Measurements from ENCODE around the gene PTGS1. TPM values are rescaled to one million over a fixed set of nuclear protein-coding genes. Genes with fewer than 3 reads are reported as not detected.

PTGS1 gene
- total and polyA plus RNA-seq, 4 donors = 2.9 to 12.8 (median 5.0) TPM

DNA sequence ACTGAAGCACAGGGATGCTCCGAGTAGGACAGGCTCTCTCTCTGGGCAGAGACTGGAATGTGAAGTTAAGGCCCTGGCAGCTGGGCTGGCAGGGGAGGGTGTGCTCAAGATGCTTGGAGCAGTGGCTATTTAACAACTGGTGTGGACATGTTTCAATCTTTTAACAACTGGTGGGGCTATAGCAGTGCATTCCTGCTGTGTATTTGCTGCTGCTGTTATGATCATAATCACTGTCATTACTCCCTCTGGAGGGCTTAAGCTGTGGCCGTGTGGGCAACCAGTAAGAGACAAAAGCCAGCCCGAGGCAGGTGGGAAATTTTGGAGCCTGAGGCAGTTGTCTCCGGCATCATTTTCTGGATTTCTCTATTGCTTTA lies 33.3 kb upstream of the PTGS1 start:
- TF ChIP-seq, protein P1, sequence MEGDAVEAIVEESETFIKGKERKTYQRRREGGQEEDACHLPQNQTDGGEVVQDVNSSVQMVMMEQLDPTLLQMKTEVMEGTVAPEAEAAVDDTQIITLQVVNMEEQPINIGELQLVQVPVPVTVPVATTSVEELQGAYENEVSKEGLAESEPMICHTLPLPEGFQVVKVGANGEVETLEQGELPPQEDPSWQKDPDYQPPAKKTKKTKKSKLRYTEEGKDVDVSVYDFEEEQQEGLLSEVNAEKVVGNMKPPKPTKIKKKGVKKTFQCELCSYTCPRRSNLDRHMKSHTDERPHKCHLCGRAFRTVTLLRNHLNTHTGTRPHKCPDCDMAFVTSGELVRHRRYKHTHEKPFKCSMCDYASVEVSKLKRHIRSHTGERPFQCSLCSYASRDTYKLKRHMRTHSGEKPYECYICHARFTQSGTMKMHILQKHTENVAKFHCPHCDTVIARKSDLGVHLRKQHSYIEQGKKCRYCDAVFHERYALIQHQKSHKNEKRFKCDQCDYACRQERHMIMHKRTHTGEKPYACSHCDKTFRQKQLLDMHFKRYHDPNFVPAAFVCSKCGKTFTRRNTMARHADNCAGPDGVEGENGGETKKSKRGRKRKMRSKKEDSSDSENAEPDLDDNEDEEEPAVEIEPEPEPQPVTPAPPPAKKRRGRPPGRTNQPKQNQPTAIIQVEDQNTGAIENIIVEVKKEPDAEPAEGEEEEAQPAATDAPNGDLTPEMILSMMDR (IDR thresholded peaks at IDR 0.05; ENCODE audit: control extremely low read depth, extremely low read depth) = no peak
- Histone ChIP-seq H3K4me1 (ENCODE audit: control insufficient read depth in 5 of 5, insufficient read depth in 5 of 5, low read length in 5 of 5) (peaks cover 0 to 11% (median 0%) of the 10 kb centered on the region in 5 donors), H3K27ac (ENCODE audit: low read depth in 1 of 2, low read length in 1 of 2) (no peak overlapping the region), H3K9me3 (ENCODE audit: control insufficient read depth in 4 of 4, insufficient read depth in 3 of 4, low read length in 3 of 4) (no peaks in the 10 kb centered on the region), H3K4me3 (no peak overlapping the region), H3K27me3 (ENCODE audit: control insufficient read depth in 3 of 3, insufficient read depth in 3 of 3, low read length in 2 of 3) (peaks cover 0 to 7% (median 6%) of the 10 kb centered on the region in 3 donors), H3K36me3 (ENCODE audit: control insufficient read depth in 4 of 4, insufficient read depth in 4 of 4, low read length in 4 of 4) (no peaks in the 10 kb centered on the region), H3K9ac (ENCODE audit: insufficient read depth in 1 of 2, low read length in 2 of 2) (no peak overlapping the region)
- ATAC-seq (ENCODE audit: insufficient read depth, low FRiP score) (no peak), DNase-seq (no peak)
- 71 to 90% methylated on average over 4 of the region's 4 CpGs for WGBS, 2 donors

DNA sequence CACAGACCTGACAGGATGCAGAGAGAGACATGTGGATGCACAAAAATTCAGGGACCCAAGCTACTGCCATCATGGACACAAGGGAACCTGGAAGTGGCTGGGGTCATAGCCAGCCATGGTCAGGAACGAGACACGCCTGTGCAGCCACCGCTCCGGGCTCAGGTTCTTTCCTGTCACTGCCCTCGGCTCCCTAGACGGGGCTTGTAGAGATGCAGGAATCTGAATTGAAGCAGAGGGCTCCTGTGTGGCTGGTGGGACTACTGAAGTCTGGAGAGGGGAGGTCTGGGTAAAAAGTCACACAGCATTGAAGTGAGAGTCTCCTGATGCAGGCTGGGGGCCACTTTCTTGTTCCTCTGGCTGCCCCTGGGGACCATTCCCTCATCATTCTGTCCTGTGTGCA lies 32.3 kb upstream of the PTGS1 start:
- H3K9me3 ChIP-seq (ENCODE audit: control insufficient read depth in 4 of 4, insufficient read depth in 3 of 4, low read length in 3 of 4) = no peaks in the 10 kb centered on the region
- no peak overlapping the region for H3K4me3 ChIP-seq
- H3K4me1 ChIP-seq (ENCODE audit: control insufficient read depth in 5 of 5, insufficient read depth in 5 of 5, low read length in 5 of 5) = peaks cover 0 to 11% (median 0%) of the 10 kb centered on the region in 5 donors
- no peak for ATAC-seq (ENCODE audit: insufficient read depth, low FRiP score)
- no peaks in the 10 kb centered on the region for H3K36me3 ChIP-seq (ENCODE audit: control insufficient read depth in 4 of 4, insufficient read depth in 4 of 4, low read length in 4 of 4)
- WGBS, 2 donors = 57 to 78% methylated on average over 6 of the region's 6 CpGs
- DNase-seq = no peak
- no peak overlapping the region for H3K27ac ChIP-seq (ENCODE audit: low read depth in 1 of 2, low read length in 1 of 2)
- TF ChIP-seq, protein P1 (IDR thresholded peaks at IDR 0.05; ENCODE audit: control extremely low read depth, extremely low read depth) = no peak
- H3K27me3 ChIP-seq (ENCODE audit: control insufficient read depth in 3 of 3, insufficient read depth in 3 of 3, low read length in 2 of 3) = peaks cover 0 to 7% (median 6%) of the 10 kb centered on the region in 3 donors
- no peak overlapping the region for H3K9ac ChIP-seq (ENCODE audit: insufficient read depth in 1 of 2, low read length in 2 of 2)

DNA sequence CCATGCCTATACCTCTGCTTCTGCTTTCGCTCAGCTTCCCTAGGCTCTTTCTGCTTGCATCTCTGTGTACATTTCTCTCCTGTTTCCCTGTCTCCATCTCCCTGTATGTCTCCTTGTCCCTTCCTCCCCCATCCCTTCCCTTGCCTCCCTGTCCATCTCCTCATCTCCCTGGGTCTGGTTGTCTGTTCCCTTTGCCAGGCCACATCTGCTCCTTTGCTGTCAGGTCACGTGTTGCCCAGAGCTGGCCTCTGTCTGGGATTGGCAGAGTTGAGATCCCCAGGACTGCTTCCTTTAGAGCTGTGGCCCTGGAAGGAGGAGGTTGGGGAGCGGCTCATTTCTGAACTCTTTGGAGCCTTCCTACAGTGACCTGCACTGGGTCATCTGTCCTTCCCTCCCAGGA lies 31.8 kb upstream of the PTGS1 start:
- TF ChIP-seq, protein P1 (IDR thresholded peaks at IDR 0.05; ENCODE audit: control extremely low read depth, extremely low read depth) = no peak
- no peak for DNase-seq
- H3K27ac ChIP-seq (ENCODE audit: low read depth in 1 of 2, low read length in 1 of 2) = no peak overlapping the region
- peaks cover 0 to 11% (median 0%) of the 10 kb centered on the region in 5 donors for H3K4me1 ChIP-seq (ENCODE audit: control insufficient read depth in 5 of 5, insufficient read depth in 5 of 5, low read length in 5 of 5)
- 84 to 87% methylated on average over 3 of the region's 3 CpGs for WGBS, 2 donors
- no peaks in the 10 kb centered on the region for H3K36me3 ChIP-seq (ENCODE audit: control insufficient read depth in 4 of 4, insufficient read depth in 4 of 4, low read length in 4 of 4)
- no peak overlapping the region for H3K4me3 ChIP-seq
- H3K9ac ChIP-seq (ENCODE audit: insufficient read depth in 1 of 2, low read length in 2 of 2) = no peak overlapping the region
- peaks cover 0 to 7% (median 6%) of the 10 kb centered on the region in 3 donors for H3K27me3 ChIP-seq (ENCODE audit: control insufficient read depth in 3 of 3, insufficient read depth in 3 of 3, low read length in 2 of 3)
- no peak for ATAC-seq (ENCODE audit: insufficient read depth, low FRiP score)
- no peaks in the 10 kb centered on the region for H3K9me3 ChIP-seq (ENCODE audit: control insufficient read depth in 4 of 4, insufficient read depth in 3 of 4, low read length in 3 of 4)

DNA sequence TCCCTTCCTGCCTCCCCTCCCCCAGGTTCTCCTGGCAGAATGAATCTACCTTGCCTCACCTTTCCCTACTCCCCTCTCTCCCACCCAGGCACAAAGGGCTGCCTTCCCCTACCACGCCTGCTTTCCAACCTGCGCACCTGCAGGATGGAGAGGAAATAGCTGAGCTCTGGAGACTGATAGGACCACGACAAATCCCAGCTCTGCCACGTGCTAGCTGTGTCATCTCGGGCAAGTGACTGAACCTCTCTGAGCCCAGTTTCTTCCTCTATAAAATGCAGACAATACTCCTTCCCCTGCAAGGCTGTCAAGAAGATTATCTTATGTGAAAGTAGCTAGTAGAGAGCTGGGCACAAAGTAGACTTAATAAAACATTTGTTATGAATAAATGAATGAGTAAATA lies 31.2 kb upstream of the PTGS1 start:
- no peak for ATAC-seq (ENCODE audit: insufficient read depth, low FRiP score)
- peaks cover 0 to 7% (median 6%) of the 10 kb centered on the region in 3 donors for H3K27me3 ChIP-seq (ENCODE audit: control insufficient read depth in 3 of 3, insufficient read depth in 3 of 3, low read length in 2 of 3)
- TF ChIP-seq, protein P1 (IDR thresholded peaks at IDR 0.05; ENCODE audit: control extremely low read depth, extremely low read depth) = no peak
- no peak overlapping the region for H3K27ac ChIP-seq (ENCODE audit: low read depth in 1 of 2, low read length in 1 of 2)
- WGBS, 2 donors = 72 to 78% methylated on average over 5 of the region's 5 CpGs
- no peak for DNase-seq
- H3K4me1 ChIP-seq (ENCODE audit: control insufficient read depth in 5 of 5, insufficient read depth in 5 of 5, low read length in 5 of 5) = peaks cover 0 to 11% (median 0%) of the 10 kb centered on the region in 5 donors
- no peaks in the 10 kb centered on the region for H3K9me3 ChIP-seq (ENCODE audit: control insufficient read depth in 4 of 4, insufficient read depth in 3 of 4, low read length in 3 of 4)
- H3K36me3 ChIP-seq (ENCODE audit: control insufficient read depth in 4 of 4, insufficient read depth in 4 of 4, low read length in 4 of 4) = no peaks in the 10 kb centered on the region
- no peak overlapping the region for H3K4me3 ChIP-seq
- no peak overlapping the region for H3K9ac ChIP-seq (ENCODE audit: insufficient read depth in 1 of 2, low read length in 2 of 2)
